ENCODE results near the gene ASGR1. TPM values are rescaled to one million over a fixed set of nuclear protein-coding genes. Genes with fewer than 3 reads are reported as not detected.

Gene ASGR1
- total RNA-seq, 3 donors from 2014 or later = 0.35 to 1.6 (median 1.2) TPM

GRCh38 chr17:7133916-7134315, 45.3 kb downstream of the ASGR1 start:
- intact Hi-C loops (cut with DNase I, micrococcal nuclease) = loop anchor here in 1 of 2 donors (5.0 kb wide), 1 partner anchor 82 kb away; no protein-coding TSS in a partner anchor
- Histone ChIP-seq H3K4me3 (no peak overlapping the region), H3K4me1 (ENCODE audit: low read depth) (no peaks in the 10 kb centered on the region), H3K9me3 (no peaks in the 10 kb centered on the region), H3K36me3 (ENCODE audit: low read depth) (no peaks in the 10 kb centered on the region)
- TF ChIP-seq, protein P1, sequence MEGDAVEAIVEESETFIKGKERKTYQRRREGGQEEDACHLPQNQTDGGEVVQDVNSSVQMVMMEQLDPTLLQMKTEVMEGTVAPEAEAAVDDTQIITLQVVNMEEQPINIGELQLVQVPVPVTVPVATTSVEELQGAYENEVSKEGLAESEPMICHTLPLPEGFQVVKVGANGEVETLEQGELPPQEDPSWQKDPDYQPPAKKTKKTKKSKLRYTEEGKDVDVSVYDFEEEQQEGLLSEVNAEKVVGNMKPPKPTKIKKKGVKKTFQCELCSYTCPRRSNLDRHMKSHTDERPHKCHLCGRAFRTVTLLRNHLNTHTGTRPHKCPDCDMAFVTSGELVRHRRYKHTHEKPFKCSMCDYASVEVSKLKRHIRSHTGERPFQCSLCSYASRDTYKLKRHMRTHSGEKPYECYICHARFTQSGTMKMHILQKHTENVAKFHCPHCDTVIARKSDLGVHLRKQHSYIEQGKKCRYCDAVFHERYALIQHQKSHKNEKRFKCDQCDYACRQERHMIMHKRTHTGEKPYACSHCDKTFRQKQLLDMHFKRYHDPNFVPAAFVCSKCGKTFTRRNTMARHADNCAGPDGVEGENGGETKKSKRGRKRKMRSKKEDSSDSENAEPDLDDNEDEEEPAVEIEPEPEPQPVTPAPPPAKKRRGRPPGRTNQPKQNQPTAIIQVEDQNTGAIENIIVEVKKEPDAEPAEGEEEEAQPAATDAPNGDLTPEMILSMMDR (IDR thresholded peaks at IDR 0.05) = no peak
- ATAC-seq = no peak
- no peak for DNase-seq

- DNase-seq (no peak), ATAC-seq (peak; percentile 37)
- Histone ChIP-seq H3K4me3 (no peak overlapping the region), H3K4me1 (ENCODE audit: low read depth) (no peaks in the 10 kb centered on the region), H3K36me3 (ENCODE audit: low read depth) (no peaks in the 10 kb centered on the region), H3K9me3 (no peaks in the 10 kb centered on the region)
- TF ChIP-seq, protein P1 (IDR thresholded peaks at IDR 0.05) = no peak
- intact Hi-C loops (cut with DNase I, micrococcal nuclease) = loop anchor here in 1 of 2 donors (5.0 kb wide), 1 partner anchor 81 kb away; no protein-coding TSS in a partner anchor
These were observed 45.7 kb downstream of the ASGR1 start for GRCh38 chr17:7133424-7133823.

DNA sequence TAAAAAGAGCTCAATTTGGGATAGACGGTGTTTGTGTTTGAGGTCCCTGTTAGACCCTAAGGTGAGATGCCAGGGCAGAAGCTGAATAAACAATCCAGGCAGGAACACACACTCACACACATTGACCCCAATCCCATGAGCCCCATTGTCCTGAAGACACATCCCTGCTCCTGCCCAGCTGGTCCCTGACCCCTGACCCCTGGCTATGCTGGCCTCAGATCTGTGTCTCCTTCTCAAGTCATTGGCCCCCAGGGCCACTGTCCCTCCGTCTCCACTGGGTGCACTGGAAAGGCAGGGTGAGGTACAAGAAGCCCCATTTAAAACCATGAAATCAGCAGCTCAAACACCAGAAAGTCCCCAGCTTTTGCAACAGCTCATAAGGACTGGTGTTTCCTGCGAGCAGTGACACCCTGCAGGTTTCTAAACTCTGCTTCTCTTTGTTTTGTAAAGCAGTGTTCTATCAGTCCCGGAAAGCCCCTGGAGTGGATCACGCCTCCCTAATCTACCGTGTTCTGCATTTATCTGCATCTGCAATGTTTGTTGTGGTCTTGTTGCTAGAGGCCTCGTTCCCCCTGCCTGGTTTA, 46.6 kb downstream of the ASGR1 start:
- DNase-seq (no peak), ATAC-seq (peak; percentile 46)
- Histone ChIP-seq H3K4me3 (no peak overlapping the region), H3K36me3 (ENCODE audit: low read depth) (no peaks in the 10 kb centered on the region), H3K4me1 (ENCODE audit: low read depth) (no peaks in the 10 kb centered on the region), H3K9me3 (no peaks in the 10 kb centered on the region)
- intact Hi-C loops (cut with DNase I, micrococcal nuclease) = loop anchor here in 1 of 2 donors (5.0 kb wide), 1 partner anchor 80 kb away; no protein-coding TSS in a partner anchor
- TF ChIP-seq, protein P1 (IDR thresholded peaks at IDR 0.05) = no peak

DNA sequence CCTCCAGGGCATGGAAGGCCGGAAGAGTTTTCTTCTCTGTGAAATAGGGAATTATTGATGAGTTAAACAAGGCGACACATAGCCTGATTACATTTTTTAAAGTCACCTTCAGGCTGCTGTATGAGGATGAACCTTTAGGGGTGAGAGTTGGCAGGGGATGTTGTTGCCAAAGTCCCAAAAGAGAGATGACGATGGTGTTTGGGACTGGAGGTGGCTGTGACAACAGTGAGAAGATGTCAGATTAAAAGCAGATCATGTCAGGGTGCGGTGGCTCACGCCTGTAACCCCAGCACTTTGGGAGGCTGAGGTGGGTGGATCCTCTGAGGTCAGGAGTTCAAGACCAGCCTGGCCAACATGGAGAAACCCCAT, 47.8 kb downstream of the ASGR1 start:
- TF ChIP-seq, protein P1 (IDR thresholded peaks at IDR 0.05) = no peak
- no peak overlapping the region for H3K4me3 ChIP-seq
- DNase-seq (no peak), ATAC-seq (no peak)
- intact Hi-C loops (cut with DNase I, micrococcal nuclease) = loop anchor here in 1 of 2 donors (5.0 kb wide), 1 partner anchor 79 kb away; no protein-coding TSS in a partner anchor
- no peaks in the 10 kb centered on the region for H3K36me3 ChIP-seq (ENCODE audit: low read depth)
- H3K4me1 ChIP-seq (ENCODE audit: low read depth) = no peaks in the 10 kb centered on the region
- H3K9me3 ChIP-seq = no peaks in the 10 kb centered on the region

DNA sequence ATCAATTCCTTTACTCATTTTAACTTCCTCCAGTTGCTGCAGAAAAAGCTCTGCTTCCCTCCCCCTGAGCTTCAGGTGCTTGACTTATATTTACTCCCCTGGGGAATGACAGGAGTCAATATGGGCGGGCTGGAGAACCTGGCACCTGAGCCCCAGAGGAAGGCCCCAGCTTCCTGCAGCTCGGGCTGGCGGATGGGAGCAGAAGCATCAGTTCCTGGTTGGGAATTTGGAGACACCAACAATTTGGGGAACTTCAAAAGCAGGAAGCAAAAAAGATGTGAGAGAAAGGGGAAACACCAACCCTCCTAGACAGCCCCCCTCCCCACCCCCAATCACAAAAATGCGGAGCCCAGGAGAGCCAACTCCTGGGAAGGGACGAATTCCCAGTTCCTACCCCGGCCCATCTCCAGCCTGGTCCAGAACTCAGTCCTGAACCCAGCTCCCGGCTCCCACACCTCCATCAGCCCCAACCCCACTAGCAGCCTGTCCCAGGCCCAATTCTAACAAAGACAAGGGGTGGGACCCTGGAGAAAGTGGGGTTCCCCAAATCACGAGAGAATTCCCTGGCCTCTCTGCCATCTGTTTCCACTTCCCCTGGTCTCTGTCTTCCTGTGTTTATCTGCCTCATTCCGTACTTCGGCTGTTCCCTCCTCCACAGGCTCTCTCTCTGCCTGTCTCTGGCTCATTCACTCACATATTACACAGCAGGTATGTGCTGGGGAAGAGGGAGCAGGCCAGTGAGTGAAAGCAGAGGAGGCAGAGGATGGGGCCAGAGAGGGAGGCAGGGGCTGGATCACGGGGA, 48.3 kb downstream of the ASGR1 start:
- intact Hi-C loops (cut with DNase I, micrococcal nuclease) = loop anchor here in 1 of 2 donors (5.0 kb wide), 1 partner anchor 79 kb away; no protein-coding TSS in a partner anchor
- DNase-seq (no peak), ATAC-seq (no peak)
- no peaks in the 10 kb centered on the region for H3K4me1 ChIP-seq (ENCODE audit: low read depth)
- no peaks in the 10 kb centered on the region for H3K36me3 ChIP-seq (ENCODE audit: low read depth)
- TF ChIP-seq, protein P1 (IDR thresholded peaks at IDR 0.05) = no peak
- no peak overlapping the region for H3K4me3 ChIP-seq
- H3K9me3 ChIP-seq = no peaks in the 10 kb centered on the region

All from mucosa of descending colon (tissue), 3 donors.